WTC11 (cell line): ENCODE data around the gene ABCG1. TPM values are rescaled to one million over a fixed set of nuclear protein-coding genes. Genes with fewer than 3 reads are reported as not detected.

Experiments
- ATAC-seq: fragments of 200-7000 bp; cut with Tn5 transposase; 2 replicates; pipeline ENCODE4 v1.10.0; 2021; ENCODE audit warnings: mild to moderate bottlenecking, moderate library complexity
- CTCF ChIA-PET: fragments of 300-600 bp; sonication (Branson Sonifier 250); formaldehyde crosslinking; loops from one replicate; lab custom pipeline; 2021; ENCODE audit warnings: antibody characterized with exemption; lab: Charles Lee
- POLR2A ChIA-PET: fragments of 350-600 bp; sonication (Branson Sonifier 250); formaldehyde crosslinking; loops from one replicate; lab custom pipeline; 2021; ENCODE audit warnings: antibody characterized with exemption; lab: Charles Lee
- DNase-seq: peaks from one replicate; pipeline ENCODE4 v3.0.0; 2021; ENCODE audit warnings: low spot score
- H3K27ac Mint-ChIP-seq: 2 replicates; pipeline ENCODE4 v1.8.0; 2021; ENCODE audit warnings: mixed read lengths
- H3K27me3 Mint-ChIP-seq: 2 replicates; pipeline ENCODE4 v1.8.0; 2021; ENCODE audit warnings: low read depth, mild to moderate bottlenecking, moderate library complexity, mixed read lengths
- H3K36me3 Mint-ChIP-seq: 2 replicates; pipeline ENCODE4 v1.8.0; 2021; ENCODE audit warnings: mixed read lengths
- H3K4me1 Mint-ChIP-seq: 2 replicates; pipeline ENCODE4 v1.8.0; 2022; ENCODE audit warnings: mixed read lengths
- H3K4me3 Mint-ChIP-seq: 2 replicates; pipeline ENCODE4 v1.8.0; 2021; ENCODE audit warnings: mild to moderate bottlenecking, moderate library complexity, mixed read lengths
- H3K9me3 Mint-ChIP-seq: 2 replicates; pipeline ENCODE4 v1.8.0; 2021; ENCODE audit warnings: mixed read lengths
- GABPB1 ChIP-seq: sonication (generic); formaldehyde crosslinking; IDR thresholded peaks from 2 replicates; pipeline ENCODE4 v1.8.1; 2023; ENCODE audit warnings: mild to moderate bottlenecking, missing genetic modification reagents
- NFYB ChIP-seq: sonication (generic); formaldehyde crosslinking; conservative IDR thresholded peaks from 2 replicates; pipeline ENCODE4 v1.8.0; 2022; ENCODE audit warnings: low read depth, missing genetic modification reagents
- NR1H2 ChIP-seq: sonication (generic); formaldehyde crosslinking; IDR thresholded peaks from 2 replicates; pipeline ENCODE4 v1.9.0; 2021; ENCODE audit warnings: mild to moderate bottlenecking, moderate library complexity, missing genetic modification reagents
- ZNF317 ChIP-seq: sonication (generic); formaldehyde crosslinking; IDR thresholded peaks from 2 replicates; pipeline ENCODE4 v1.8.1; 2023; ENCODE audit warnings: low read depth, mild to moderate bottlenecking, moderate library complexity, missing genetic modification reagents, borderline replicate concordance
- ZNF396 ChIP-seq: fragments of 250-450 bp; sonication (Bioruptor Pico); IDR thresholded peaks from 2 replicates; pipeline ENCODE4 v1.8.0; 2021; ENCODE audit warnings: mild to moderate bottlenecking, moderate library complexity, borderline replicate concordance
- ZNF423 ChIP-seq: fragments of 250-450 bp; sonication (Bioruptor Pico); IDR thresholded peaks from 2 replicates; pipeline ENCODE4 v2.1.2; 2022; ENCODE audit warnings: mild to moderate bottlenecking, moderate library complexity
- total RNA-seq: library from RNA; stranded (reverse); gene quantifications from 3 replicates; pipeline ENCODE4 v1.2.3, GENCODE V29; 2021
- TF ChIP-seq, protein P1 (sequence below): sonication (generic); formaldehyde crosslinking; IDR thresholded peaks from 2 replicates; pipeline ENCODE4 v1.8.1; 2023; ENCODE audit warnings: mild to moderate bottlenecking, moderate library complexity, missing genetic modification reagents
- TF ChIP-seq, protein P2 (sequence below): sonication (generic); formaldehyde crosslinking; IDR thresholded peaks from 2 replicates; pipeline ENCODE4 v1.8.1; 2023; ENCODE audit warnings: mild to moderate bottlenecking, missing genetic modification reagents, moderate library complexity
- TF ChIP-seq, protein P3 (sequence below): sonication (generic); formaldehyde crosslinking; conservative IDR thresholded peaks from 2 replicates; pipeline ENCODE4 v1.8.1; 2023; ENCODE audit warnings: mild to moderate bottlenecking, low read depth, missing genetic modification reagents, moderate library complexity
- TF ChIP-seq, protein P4 (sequence below): sonication (generic); formaldehyde crosslinking; IDR thresholded peaks from 2 replicates; pipeline ENCODE4 v1.8.0; 2023; ENCODE audit warnings: mild to moderate bottlenecking, missing genetic modification reagents

ABCG1 gene
- total RNA-seq, 1 experiment from 2014 or later: 4.0 TPM

DNA sequence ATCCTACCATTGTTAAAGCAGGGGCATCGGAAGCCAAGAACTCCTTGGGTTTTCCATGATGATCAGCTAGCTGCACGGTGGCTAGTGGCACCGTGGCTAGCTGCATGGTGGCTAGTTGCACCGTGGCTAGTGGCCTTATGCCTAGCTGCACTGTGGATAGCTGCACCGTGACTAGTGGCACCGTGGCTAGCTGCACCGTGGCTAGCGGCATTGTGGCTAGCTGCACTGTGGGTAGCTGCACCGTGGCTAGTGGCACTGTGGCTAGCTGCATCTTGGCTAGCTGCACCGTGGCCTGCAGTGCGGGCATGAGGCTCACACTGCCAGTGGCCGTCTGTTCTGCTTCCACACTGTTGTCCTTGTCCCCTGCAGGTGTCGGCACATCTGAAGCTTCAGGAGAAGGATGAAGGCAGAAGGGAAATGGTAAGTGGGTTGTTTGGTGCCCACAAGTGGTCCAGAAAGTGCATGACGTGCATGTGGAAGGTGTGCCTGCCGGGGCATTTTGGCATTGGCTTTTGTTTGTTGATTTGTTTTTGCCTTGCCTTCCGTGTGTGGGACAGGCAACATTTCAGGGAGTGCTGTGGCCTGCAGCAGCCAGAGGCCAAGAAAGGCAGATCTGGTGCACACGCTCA is 57.7 kb downstream of the ABCG1 start (continued):
- TF ChIP-seq, protein P1, sequence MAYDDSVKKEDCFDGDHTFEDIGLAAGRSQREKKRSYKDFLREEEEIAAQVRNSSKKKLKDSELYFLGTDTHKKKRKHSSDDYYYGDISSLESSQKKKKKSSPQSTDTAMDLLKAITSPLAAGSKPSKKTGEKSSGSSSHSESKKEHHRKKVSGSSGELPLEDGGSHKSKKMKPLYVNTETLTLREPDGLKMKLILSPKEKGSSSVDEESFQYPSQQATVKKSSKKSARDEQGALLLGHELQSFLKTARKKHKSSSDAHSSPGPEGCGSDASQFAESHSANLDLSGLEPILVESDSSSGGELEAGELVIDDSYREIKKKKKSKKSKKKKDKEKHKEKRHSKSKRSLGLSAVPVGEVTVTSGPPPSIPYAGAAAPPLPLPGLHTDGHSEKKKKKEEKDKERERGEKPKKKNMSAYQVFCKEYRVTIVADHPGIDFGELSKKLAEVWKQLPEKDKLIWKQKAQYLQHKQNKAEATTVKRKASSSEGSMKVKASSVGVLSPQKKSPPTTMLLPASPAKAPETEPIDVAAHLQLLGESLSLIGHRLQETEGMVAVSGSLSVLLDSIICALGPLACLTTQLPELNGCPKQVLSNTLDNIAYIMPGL (CRISPR knock-in tag): no peak
- TF ChIP-seq, all 79 proteins: peak for 0

DNA sequence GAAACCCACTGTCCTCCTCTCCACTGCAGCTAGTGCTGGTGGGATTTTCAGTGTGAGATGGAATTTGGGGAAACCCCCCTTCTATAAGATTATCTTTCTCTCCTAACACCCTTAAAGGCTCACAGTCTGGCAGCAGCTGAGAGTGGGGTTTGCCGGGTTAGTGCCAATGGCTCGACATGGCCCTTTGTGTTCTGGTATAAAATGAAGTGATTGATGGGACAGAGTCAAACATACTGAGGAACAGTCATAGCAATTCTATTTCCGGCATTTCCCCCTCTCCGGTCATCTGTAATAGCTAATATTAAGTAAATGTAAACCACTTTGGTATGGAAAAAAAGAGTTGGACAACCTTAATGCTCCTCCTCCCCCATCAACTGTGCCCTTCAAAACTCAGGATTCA is 58.7 kb downstream of the ABCG1 start:
- Mint-ChIP-seq H3K4me1 (no peaks in the 10 kb centered on the region), H3K4me3 (no peak overlapping the region), H3K27ac (no peak overlapping the region), H3K9me3 (no peaks in the 10 kb centered on the region), H3K27me3 (no peaks in the 10 kb centered on the region)
- ATAC-seq (no peak), DNase-seq (no peak)
- ChIA-PET CTCF (no interaction called here), POLR2A (no interaction called here)
- TF ChIP-seq NFYB (CRISPR knock-in tag) (no peak), ZNF396 (CRISPR knock-in tag) (no peak), ZNF317 (CRISPR knock-in tag) (no peak), NR1H2 (CRISPR knock-in tag) (no peak)
- TF ChIP-seq, protein P2, sequence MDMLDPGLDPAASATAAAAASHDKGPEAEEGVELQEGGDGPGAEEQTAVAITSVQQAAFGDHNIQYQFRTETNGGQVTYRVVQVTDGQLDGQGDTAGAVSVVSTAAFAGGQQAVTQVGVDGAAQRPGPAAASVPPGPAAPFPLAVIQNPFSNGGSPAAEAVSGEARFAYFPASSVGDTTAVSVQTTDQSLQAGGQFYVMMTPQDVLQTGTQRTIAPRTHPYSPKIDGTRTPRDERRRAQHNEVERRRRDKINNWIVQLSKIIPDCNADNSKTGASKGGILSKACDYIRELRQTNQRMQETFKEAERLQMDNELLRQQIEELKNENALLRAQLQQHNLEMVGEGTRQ: no peak
- TF ChIP-seq, protein P3, sequence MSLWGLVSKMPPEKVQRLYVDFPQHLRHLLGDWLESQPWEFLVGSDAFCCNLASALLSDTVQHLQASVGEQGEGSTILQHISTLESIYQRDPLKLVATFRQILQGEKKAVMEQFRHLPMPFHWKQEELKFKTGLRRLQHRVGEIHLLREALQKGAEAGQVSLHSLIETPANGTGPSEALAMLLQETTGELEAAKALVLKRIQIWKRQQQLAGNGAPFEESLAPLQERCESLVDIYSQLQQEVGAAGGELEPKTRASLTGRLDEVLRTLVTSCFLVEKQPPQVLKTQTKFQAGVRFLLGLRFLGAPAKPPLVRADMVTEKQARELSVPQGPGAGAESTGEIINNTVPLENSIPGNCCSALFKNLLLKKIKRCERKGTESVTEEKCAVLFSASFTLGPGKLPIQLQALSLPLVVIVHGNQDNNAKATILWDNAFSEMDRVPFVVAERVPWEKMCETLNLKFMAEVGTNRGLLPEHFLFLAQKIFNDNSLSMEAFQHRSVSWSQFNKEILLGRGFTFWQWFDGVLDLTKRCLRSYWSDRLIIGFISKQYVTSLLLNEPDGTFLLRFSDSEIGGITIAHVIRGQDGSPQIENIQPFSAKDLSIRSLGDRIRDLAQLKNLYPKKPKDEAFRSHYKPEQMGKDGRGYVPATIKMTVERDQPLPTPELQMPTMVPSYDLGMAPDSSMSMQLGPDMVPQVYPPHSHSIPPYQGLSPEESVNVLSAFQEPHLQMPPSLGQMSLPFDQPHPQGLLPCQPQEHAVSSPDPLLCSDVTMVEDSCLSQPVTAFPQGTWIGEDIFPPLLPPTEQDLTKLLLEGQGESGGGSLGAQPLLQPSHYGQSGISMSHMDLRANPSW (CRISPR knock-in tag): no peak
- TF ChIP-seq, all 79 proteins: peak for 0
- no peaks in the 10 kb centered on the region for H3K36me3 Mint-ChIP-seq

DNA sequence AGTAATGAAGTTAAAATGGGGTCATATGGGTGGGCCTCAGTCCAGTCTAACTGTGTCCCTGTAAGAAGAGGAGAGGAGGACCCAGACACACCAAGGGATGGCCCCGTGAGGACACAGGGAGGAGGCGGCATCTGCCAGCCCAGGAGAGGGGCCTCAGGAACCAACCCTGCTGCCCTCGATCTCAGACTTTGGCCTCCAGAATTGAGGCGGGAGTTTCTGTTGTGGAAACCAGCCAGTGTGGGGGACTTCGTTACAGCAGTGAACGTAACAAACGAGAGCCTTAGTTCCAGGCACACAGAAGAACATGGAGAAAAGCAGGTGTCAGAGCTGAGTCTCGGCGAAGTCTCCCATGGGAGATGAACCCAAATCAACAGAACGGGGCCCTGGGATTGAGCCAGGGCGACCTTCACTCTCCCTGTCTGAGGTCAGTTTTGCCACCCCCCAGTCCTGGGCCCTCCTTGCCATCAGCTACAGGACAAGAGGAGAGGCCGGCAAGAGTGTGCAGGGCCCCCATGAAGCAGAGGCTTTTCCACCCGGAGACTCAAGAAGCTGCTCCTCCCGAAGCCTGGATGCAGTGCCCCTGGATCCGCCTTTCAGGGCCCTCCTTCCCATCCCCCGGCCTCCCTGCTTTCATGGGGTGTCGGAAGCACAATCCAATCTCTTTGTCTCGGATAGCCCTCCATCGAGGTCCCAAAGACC is 59.7 kb downstream of the ABCG1 start:
- H3K9me3 Mint-ChIP-seq: no peaks in the 10 kb centered on the region
- DNase-seq (no peak), ATAC-seq (no peak)
- H3K27ac Mint-ChIP-seq: no peak overlapping the region
- H3K4me3 Mint-ChIP-seq: no peak overlapping the region
- POLR2A ChIA-PET: no interaction called here
- TF ChIP-seq, protein P4, sequence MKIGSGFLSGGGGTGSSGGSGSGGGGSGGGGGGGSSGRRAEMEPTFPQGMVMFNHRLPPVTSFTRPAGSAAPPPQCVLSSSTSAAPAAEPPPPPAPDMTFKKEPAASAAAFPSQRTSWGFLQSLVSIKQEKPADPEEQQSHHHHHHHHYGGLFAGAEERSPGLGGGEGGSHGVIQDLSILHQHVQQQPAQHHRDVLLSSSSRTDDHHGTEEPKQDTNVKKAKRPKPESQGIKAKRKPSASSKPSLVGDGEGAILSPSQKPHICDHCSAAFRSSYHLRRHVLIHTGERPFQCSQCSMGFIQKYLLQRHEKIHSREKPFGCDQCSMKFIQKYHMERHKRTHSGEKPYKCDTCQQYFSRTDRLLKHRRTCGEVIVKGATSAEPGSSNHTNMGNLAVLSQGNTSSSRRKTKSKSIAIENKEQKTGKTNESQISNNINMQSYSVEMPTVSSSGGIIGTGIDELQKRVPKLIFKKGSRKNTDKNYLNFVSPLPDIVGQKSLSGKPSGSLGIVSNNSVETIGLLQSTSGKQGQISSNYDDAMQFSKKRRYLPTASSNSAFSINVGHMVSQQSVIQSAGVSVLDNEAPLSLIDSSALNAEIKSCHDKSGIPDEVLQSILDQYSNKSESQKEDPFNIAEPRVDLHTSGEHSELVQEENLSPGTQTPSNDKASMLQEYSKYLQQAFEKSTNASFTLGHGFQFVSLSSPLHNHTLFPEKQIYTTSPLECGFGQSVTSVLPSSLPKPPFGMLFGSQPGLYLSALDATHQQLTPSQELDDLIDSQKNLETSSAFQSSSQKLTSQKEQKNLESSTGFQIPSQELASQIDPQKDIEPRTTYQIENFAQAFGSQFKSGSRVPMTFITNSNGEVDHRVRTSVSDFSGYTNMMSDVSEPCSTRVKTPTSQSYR (CRISPR knock-in tag): no peak
- no peaks in the 10 kb centered on the region for H3K36me3 Mint-ChIP-seq
- no peaks in the 10 kb centered on the region for H3K4me1 Mint-ChIP-seq
- CTCF ChIA-PET: interaction anchor here (1.6 to 2.0 kb wide), 3 partner anchors 17 to 32 kb away, joined by 5 to 9 read pairs (median 7); no protein-coding TSS in a partner anchor
- no peaks in the 10 kb centered on the region for H3K27me3 Mint-ChIP-seq

DNA sequence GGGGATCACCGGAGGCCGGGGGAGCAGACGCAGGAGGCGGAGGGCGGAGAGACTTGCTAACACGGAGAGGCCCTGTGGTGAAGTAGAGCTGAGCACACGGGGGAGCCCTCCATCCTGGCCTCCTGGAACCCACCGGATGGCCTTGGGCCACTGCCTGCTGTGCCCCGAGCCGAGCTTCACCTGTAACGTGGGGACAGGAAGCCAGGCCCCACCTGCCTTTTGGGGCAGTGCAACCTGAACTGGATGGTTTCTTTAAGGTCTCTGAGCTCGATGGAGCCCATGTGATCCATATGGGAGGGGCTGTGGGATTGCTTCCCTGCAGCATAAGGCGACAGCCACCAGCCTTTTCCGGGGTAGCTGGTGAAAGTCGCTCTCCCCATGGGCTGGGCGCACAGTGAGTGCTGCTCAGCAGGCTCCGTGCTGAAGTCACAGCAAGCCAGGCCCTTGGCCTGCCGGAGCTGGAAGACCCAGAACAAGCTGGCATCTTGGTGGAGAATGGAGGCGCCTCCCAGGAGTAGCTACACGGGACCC is 60.5 kb downstream of the ABCG1 start:
- Mint-ChIP-seq H3K4me1 (no peaks in the 10 kb centered on the region), H3K27me3 (no peaks in the 10 kb centered on the region), H3K4me3 (no peak overlapping the region), H3K36me3 (no peaks in the 10 kb centered on the region), H3K9me3 (no peaks in the 10 kb centered on the region), H3K27ac (no peak overlapping the region)
- DNase-seq (peak; percentile 9), ATAC-seq (no peak)
- ChIA-PET POLR2A (no interaction called here), CTCF (interaction anchor here (0.8 to 2.0 kb wide), 5 partner anchors 18 to 32 kb away, joined by 3 to 9 read pairs (median 6); no protein-coding TSS in a partner anchor)
- 0 out of 2 replicates have a peak, but pooled peaks have one; percentile 15 for TF ChIP-seq ZNF423
- no peak for TF ChIP-seq GABPB1
